ENCODE data around the gene CHCHD6. TPM values are rescaled to one million over a fixed set of nuclear protein-coding genes. Genes with fewer than 3 reads are reported as not detected.

Gene CHCHD6
- total RNA-seq, 2 donors from 2014 or later: 9.3 to 13.2 TPM

GRCh38 chr3:126696701-126697267 lies 7.3 kb upstream of the CHCHD6 start:
- intact Hi-C loops (cut with DNase I): no loop called here
- H3K9me3 ChIP-seq: no peaks in the 10 kb centered on the region
- no peak overlapping the region for H3K4me3 ChIP-seq
- no peak overlapping the region for H3K9ac ChIP-seq (ENCODE audit: low read depth in 2 of 2, low read length in 2 of 2)
- no peaks in the 10 kb centered on the region for H3K36me3 ChIP-seq
- H3K27me3 ChIP-seq: no peaks in the 10 kb centered on the region
- no peaks in the 10 kb centered on the region for H3K4me1 ChIP-seq
- H3K27ac ChIP-seq: no peak overlapping the region
- TF ChIP-seq CTCF (IDR thresholded peaks at IDR 0.05): no peak
- DNase-seq: no peak

DNA sequence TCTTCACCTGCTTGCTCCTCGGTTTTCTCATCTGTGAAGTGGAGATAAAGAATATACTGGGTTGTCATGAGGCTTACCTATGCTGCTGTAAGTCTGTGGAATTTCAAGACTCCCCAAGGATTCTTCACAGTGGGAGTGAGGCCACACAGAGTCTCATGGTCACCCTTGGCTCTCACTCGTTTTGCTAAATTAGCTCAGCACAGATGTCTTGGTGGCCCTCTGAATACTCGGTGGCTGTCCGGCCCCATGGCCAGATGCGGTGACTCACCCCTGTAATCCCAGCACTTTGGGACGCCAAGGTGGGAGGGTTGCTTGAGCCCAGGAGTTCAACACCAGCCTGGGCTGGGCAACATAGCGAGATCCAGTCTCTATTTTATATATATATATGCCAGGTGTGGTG lies 5.0 kb upstream of the CHCHD6 start:
- Histone ChIP-seq H3K9me3 (no peaks in the 10 kb centered on the region), H3K4me3 (no peak overlapping the region), H3K27ac (no peak overlapping the region), H3K27me3 (no peaks in the 10 kb centered on the region), H3K9ac (ENCODE audit: low read depth in 2 of 2, low read length in 2 of 2) (no peak overlapping the region), H3K36me3 (no peaks in the 10 kb centered on the region), H3K4me1 (no peaks in the 10 kb centered on the region)
- no peak for DNase-seq
- intact Hi-C loops (cut with DNase I): no loop called here
- TF ChIP-seq CTCF (IDR thresholded peaks at IDR 0.05): no peak

DNA sequence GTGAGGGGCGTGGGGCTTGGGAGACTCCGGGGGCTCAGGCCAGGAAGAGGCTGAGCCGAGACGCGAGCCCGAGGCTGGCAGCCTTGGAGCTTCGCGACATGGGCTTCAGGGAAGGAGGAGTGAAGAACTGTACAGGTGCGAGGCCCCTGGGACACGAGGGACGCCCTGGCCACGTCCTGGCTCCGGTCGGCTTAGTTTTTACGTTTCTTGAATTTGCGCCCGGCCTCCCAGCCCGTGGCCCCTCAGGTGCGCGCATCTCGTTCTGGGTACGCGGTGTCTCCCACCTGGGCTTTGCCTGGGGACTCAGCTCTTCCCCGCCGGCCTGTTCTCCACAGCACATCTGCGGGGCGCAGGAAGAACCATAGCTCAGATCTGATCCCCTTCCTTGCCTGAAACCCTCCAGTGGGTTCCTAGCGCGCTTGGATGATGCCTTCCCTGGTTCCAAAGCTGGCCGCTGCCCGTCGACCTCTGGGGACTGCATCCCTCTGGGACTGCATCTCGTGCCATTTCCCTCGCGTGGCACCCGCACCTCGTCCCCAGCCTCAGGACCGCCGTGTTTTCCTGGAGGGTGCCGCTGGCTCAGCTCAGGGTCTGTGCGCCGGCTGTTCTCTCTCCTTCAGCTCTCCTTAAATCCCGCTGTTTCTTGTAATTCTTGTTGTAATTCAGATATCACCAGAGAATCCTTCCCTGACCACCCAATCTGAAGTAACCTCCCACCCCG lies 614 bp downstream of the CHCHD6 start:
- no peak for TF ChIP-seq CTCF (IDR thresholded peaks at IDR 0.05)
- peak overlapping the region; percentile 51 to 53 for H3K9ac ChIP-seq (ENCODE audit: low read depth in 2 of 2, low read length in 2 of 2)
- no peaks in the 10 kb centered on the region for H3K27me3 ChIP-seq
- H3K9me3 ChIP-seq: no peaks in the 10 kb centered on the region
- no peak for DNase-seq
- H3K4me3 ChIP-seq: peak overlapping the region; percentile 75
- intact Hi-C loops (cut with DNase I): no loop called here
- no peaks in the 10 kb centered on the region for H3K36me3 ChIP-seq
- H3K4me1 ChIP-seq: no peaks in the 10 kb centered on the region
- no peak overlapping the region for H3K27ac ChIP-seq

DNA sequence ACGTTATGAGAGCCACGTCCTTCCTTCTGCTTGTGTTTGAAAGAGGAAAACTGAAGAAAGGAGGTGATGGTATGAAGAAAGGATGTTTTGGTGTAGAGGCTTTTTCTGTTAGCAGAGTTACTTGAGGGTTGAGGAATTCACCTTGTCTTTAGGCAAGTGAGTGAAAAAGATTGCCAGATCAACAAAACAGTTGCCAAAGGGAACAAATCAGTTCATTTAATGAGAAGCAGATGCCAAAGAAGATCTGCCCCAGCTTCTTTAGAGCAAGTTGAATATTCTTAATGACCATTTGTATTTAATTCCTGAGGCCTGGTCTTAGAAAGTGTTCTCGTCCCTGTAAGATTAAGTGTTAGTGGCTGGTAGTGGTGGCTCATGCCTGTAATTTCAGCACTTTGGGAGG lies 2.6 kb downstream of the CHCHD6 start:
- H3K9me3 ChIP-seq: no peaks in the 10 kb centered on the region
- no peak for TF ChIP-seq CTCF (IDR thresholded peaks at IDR 0.05)
- DNase-seq: no peak
- no peak overlapping the region for H3K9ac ChIP-seq (ENCODE audit: low read depth in 2 of 2, low read length in 2 of 2)
- no peaks in the 10 kb centered on the region for H3K4me1 ChIP-seq
- H3K27me3 ChIP-seq: no peaks in the 10 kb centered on the region
- H3K36me3 ChIP-seq: no peaks in the 10 kb centered on the region
- intact Hi-C loops (cut with DNase I): no loop called here
- H3K27ac ChIP-seq: no peak overlapping the region
- H3K4me3 ChIP-seq: no peak overlapping the region

GRCh38 chr3:126711121-126711760 lies 7.2 kb downstream of the CHCHD6 start:
- no peaks in the 10 kb centered on the region for H3K27me3 ChIP-seq

More at GRCh38 chr3:126711121-126711760, 7.2 kb downstream of the CHCHD6 start:
- Histone ChIP-seq H3K27ac (no peak overlapping the region), H3K4me3 (no peak overlapping the region), H3K9me3 (no peaks in the 10 kb centered on the region), H3K4me1 (no peaks in the 10 kb centered on the region), H3K9ac (ENCODE audit: low read depth in 2 of 2, low read length in 2 of 2) (no peak overlapping the region), H3K36me3 (no peaks in the 10 kb centered on the region)
- no peak for TF ChIP-seq CTCF (IDR thresholded peaks at IDR 0.05)
- no peak for DNase-seq
- intact Hi-C loops (cut with DNase I): no loop called here

All from colonic mucosa (tissue), 4 donors.